Stimulated activated naive CD4-positive, alpha-beta T cell treated with Interleukin-2 at 50 U/mL for 16 hours (primary cell): ENCODE results near the gene LPIN1.

Experiments
- DNase-seq: peaks from one replicate; lab custom pipeline; 2025; lab: John Stamatoyannopoulos, UW

LPIN1 gene

GRCh38 chr2:11866358-11867335, 120.2 kb downstream of the LPIN1 start:
- DNase-seq, result peak; percentile 19

DNA sequence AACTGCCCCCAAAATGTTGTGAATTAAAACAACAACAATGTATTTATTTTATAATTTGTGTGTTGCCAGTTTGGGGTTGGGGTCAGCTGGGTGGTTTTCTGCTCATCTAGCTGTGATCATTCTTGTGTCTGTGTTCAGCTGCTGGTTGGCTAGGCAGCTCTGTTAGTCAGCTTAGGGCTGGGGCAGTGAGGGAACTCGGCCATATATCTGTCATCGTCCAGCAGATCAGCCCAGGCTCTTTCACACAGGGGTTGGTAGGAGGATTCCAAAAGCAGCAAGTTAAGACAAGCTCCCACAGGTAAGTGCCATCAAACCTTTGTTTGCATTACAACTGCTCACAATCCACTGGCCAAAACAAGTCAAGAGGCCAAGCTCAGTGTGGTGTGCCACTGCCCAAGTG, 121.5 kb downstream of the LPIN1 start:
- no peak for DNase-seq

DNA sequence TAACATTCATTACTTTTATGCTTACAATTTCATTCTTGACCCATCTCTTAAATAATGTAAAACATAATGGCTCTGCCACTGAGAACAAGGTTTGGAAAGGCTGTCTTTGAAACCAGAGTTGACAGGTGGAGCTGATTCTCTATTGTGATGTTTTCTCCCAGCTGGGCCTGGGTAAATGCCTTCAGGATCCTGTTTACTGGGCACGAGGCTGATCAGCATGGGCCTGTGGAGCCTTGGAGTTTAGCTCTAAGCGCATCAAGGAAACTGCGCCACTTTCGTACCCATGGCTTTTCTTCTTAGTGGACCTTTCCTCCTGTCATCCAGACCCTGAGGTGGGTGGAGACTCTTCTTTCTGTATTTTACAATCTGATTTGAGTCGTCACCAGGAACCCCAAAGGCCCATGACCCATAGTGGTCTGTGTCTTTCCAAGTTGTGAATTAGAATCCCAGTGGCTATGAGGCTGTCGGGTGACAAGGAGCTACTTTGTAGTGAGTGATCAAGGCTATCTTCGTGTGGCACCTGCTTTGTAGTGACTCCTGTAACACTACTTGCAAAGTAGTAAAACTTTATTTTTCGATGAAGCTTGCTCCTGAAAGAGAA, 123.1 kb downstream of the LPIN1 start:
- no peak for DNase-seq

- DNase-seq, result no peak
These were observed 123.6 kb downstream of the LPIN1 start for GRCh38 chr2:11870064-11870463.

DNA sequence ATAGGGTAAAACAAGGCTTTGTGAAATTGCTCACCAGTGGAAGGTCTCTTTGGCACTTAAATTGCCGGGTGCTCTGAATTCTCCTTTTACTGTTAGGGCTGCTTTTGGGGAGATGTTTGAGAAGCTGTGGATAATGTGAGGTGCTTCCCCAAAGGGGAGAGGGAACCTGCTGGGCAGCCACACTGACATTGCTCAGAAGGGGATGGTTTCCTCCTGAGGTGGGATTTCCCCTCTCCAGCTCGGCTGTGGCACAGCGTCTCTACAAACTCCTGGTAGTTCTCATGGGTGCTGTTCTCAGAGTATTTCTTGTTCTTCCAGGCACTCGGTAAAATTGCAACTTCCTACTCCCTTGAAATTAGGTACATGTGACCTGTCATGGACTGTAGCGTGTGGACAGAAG, 124.2 kb downstream of the LPIN1 start:
- DNase-seq, result no peak

DNA sequence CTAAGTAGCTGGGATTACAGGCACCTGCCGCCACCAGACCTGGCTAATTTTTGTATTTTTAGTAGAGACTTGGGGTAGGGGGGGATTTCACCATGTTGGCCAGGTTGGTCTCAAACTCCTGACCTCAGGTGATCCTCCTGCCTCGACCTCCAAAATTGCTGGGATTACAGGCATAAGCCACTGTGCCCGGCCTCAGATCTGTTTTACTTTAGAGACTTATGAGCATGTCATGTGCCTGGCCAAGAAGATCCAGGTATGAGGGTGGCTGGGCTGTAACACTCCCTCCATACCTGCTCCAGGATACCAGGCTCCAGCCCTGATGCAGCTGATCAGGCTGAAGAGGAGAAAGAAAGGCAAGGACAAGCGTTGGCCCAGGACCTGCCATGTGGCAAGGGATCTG, 125.0 kb downstream of the LPIN1 start:
- no peak for DNase-seq

- DNase-seq, result no peak
These were observed 126.0 kb downstream of the LPIN1 start for GRCh38 chr2:11872247-11872947.

- no peak for DNase-seq
These were observed 126.5 kb downstream of the LPIN1 start for GRCh38 chr2:11872948-11873269.

DNA sequence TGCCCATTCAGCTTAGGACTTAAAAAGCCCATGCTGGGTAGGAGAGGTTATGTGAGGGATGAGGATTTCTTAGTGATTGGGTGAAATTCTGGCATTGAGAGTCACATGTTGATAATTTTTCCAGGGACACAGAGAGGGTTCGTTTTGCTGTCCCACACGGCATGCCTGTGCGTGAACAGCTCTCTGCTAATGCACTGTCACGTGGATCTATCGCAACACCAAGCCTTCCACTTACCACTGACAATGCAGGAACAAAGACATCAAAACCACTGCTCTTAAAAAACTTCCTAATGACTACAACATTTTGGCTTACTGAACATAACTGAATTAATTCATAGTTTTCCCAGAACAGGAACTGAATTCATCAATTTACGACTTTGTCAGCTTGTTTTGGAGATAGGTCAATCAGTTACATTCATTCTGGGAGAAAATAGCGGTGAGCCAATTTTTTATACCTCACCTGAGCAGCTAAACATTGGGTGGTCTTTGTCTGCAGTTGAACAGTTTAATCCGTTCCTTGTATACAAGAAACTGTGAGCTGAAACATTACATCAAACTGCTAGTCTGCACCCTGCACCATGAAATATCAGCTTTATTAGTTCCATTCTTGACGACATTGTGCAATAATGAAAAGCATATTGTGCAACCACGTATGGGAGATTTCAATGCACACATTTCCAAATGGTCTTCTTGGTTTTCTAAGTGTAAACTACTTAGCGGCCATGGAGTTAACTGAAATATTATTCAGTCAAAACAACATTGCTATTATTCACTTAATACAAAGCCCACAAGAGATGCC, 127.1 kb downstream of the LPIN1 start:
- DNase-seq, result no peak

- DNase-seq, result no peak
These were observed 128.4 kb downstream of the LPIN1 start for GRCh38 chr2:11874861-11875260.

GRCh38 chr2:11875481-11875880, 129.0 kb downstream of the LPIN1 start:
- no peak for DNase-seq

GRCh38 chr2:11876436-11876835, 130.0 kb downstream of the LPIN1 start:
- no peak for DNase-seq

- no peak for DNase-seq
These were observed 130.5 kb downstream of the LPIN1 start for GRCh38 chr2:11876889-11877288.
